HFF-Myc (cell line): Measurements from ENCODE around the gene PPOX.

Experiments used
- DNase-seq: peaks from one replicate; pipeline ENCODE4 v3.0.0-alpha.2; 2011; ENCODE audit warnings: low read depth; ENCODE audit errors: extremely low read depth
- H3K4me3 ChIP-seq: replicated peaks from 2 replicates; pipeline ENCODE4 v1.5.1; 2011; ENCODE audit warnings: low read depth, mild to moderate bottlenecking, control low read depth, low read length
- CTCF ChIP-seq: IDR thresholded peaks from 2 replicates; pipeline ENCODE4 v1.5.1; 2012; ENCODE audit warnings: mild to moderate bottlenecking, low read depth, low read length, control low read depth; ENCODE audit errors: missing control alignments

Gene PPOX

GRCh38 chr1:161214369-161214768 lies 48.1 kb downstream of the PPOX start:
- no peak for TF ChIP-seq CTCF
- DNase-seq = no peak

GRCh38 chr1:161215076-161215475 lies 48.9 kb downstream of the PPOX start, which contains the start of gene FCER1G:
FCER1G (plus strand) TSS chr1:161215295; CDS start chr1:161215322, 27 bp downstream.
- no peak for DNase-seq
- TF ChIP-seq CTCF = no peak
- no peak within 1 kb of the TSS for H3K4me3 ChIP-seq

More at GRCh38 chr1:161214369-161214768, 48.1 kb downstream of the PPOX start:
- no peak overlapping the region for H3K4me3 ChIP-seq

GRCh38 chr1:161216945-161217712 lies 50.9 kb downstream of the PPOX start:
- no peak overlapping the region for H3K4me3 ChIP-seq
- no peak for TF ChIP-seq CTCF
- no peak for DNase-seq

- no peak for TF ChIP-seq CTCF
- no peak for DNase-seq
- no peak overlapping the region for H3K4me3 ChIP-seq
These were observed 51.6 kb downstream of the PPOX start for GRCh38 chr1:161217831-161218230.

- no peak for DNase-seq
- H3K4me3 ChIP-seq = no peak overlapping the region
- no peak for TF ChIP-seq CTCF
These were observed 52.3 kb downstream of the PPOX start for GRCh38 chr1:161218301-161219077.

- H3K4me3 ChIP-seq = no peak overlapping the region
- TF ChIP-seq CTCF = no peak
- no peak for DNase-seq
These were observed 53.1 kb downstream of the PPOX start for GRCh38 chr1:161219078-161219892.
